HepG2 (cell line): Measurements from ENCODE around the gene DNM1L. TPM values are rescaled to one million over a fixed set of nuclear protein-coding genes. Genes with fewer than 3 reads are reported as not detected.

Experiments
- ATAC-seq: fragments of 200-7000 bp; cut with Tn5 transposase; 3 replicates; pipeline ENCODE4 v1.9.1; 2020; ENCODE audit warnings: mild to moderate bottlenecking, moderate library complexity
- BruUV-seq: library from RNA; stranded (reverse); fragments of 400-500 nt; replicated peaks from 2 replicates; lab custom pipeline; 2021; lab: Mats Ljungman, UMichigan
- CTCF ChIA-PET: fragments of 300-600 bp; formaldehyde crosslinking; extraction: SDS; loops from one replicate; lab custom pipeline; 2021; ENCODE audit warnings: low total read pairs, inconsistent platforms, low intra/inter-chr PET ratio; lab: Yijun Ruan, JAX
- POLR2A ChIA-PET: fragments of 350-600 bp; sonication (Branson Sonifier 250); formaldehyde crosslinking; loops from one replicate; lab custom pipeline; 2020; ENCODE audit warnings: antibody characterized with exemption, inconsistent platforms; lab: Yijun Ruan, JAX
- DNase-seq: peaks from one replicate; pipeline ENCODE4 v3.0.0-alpha.2; 2015; ENCODE audit warnings: low spot score
- FAIRE-seq: peaks from 3 replicates; lab custom pipeline; 2011; peaks lifted over from hg19 to GRCh38; lab: Jason Lieb, UNC
- H2AFZ ChIP-seq: one replicate; pipeline ENCODE4 v1.6.1; 2011; ENCODE audit warnings: low read length, inconsistent platforms
- H3K27ac ChIP-seq: fragments of 300-600 bp; 3 replicates; pipeline ENCODE4 v1.8.0; 2011; ENCODE audit warnings: mixed run types, mild to moderate bottlenecking, mixed read lengths, low read length, inconsistent platforms; ENCODE audit not compliant: insufficient read depth; ENCODE audit errors: extremely low read length
- H3K27me3 ChIP-seq, 2 experiments: fragments of 200-600 bp in 1 of 2; 2 replicates in 1 of 2; 3 replicates in 1 of 2; pipeline versions ENCODE4 v1.6.0 to v1.8.0; 2011; ENCODE audit warnings: low read length in 2 of 2, mild to moderate bottlenecking in 2 of 2, moderate library complexity in 2 of 2, inconsistent platforms in 1 of 2; ENCODE audit not compliant: insufficient read depth in 2 of 2, control insufficient read depth in 1 of 2
- H3K36me3 ChIP-seq, 2 experiments: fragments of 200-600 bp in 1 of 2; replicated peaks in 1 of 2; 2 replicates in 1 of 2; 3 replicates in 1 of 2; pipeline versions ENCODE4 v1.5.1 to v1.8.0; 2011; ENCODE audit warnings: low read length in 2 of 2, inconsistent platforms in 1 of 2; ENCODE audit not compliant: insufficient read depth in 2 of 2, control insufficient read depth in 1 of 2
- H3K4me1 ChIP-seq: 2 replicates; pipeline ENCODE4 v1.5.1; 2012; ENCODE audit warnings: low read length, inconsistent platforms; ENCODE audit not compliant: insufficient read depth
- H3K4me2 ChIP-seq: 2 replicates; pipeline ENCODE4 v1.6.0; 2011; ENCODE audit warnings: low read depth, low read length, inconsistent platforms
- H3K4me3 ChIP-seq, 3 experiments: fragments of 200-600 bp in 1 of 3; sonication (generic), shearing (Covaris generic) in 1 of 3; replicated peaks in 1 of 3; 2 replicates each; pipeline ENCODE4 v1.5.1; 2011 to 2016; ENCODE audit warnings: low read length in 3 of 3, inconsistent platforms in 2 of 3, low read depth in 2 of 3, mild to moderate bottlenecking in 2 of 3, control low read depth in 1 of 3, mixed read lengths in 1 of 3; ENCODE audit not compliant: insufficient read depth in 1 of 3
- H3K79me2 ChIP-seq: one replicate; pipeline ENCODE4 v1.6.1; 2011; ENCODE audit warnings: low read length, inconsistent platforms; ENCODE audit not compliant: insufficient read depth
- H3K9ac ChIP-seq: 2 replicates; pipeline ENCODE4 v1.6.0; 2011; ENCODE audit warnings: mild to moderate bottlenecking, low read depth, low read length, inconsistent platforms; ENCODE audit not compliant: insufficient read depth
- H3K9me3 ChIP-seq: 2 replicates; pipeline ENCODE4 v1.5.1; 2012; ENCODE audit warnings: mild to moderate bottlenecking, low read length
- H4K20me1 ChIP-seq: 2 replicates; pipeline ENCODE4 v1.6.0; 2011; ENCODE audit warnings: inconsistent platforms, mild to moderate bottlenecking, low read length, moderate library complexity; ENCODE audit not compliant: insufficient read depth
- MATR3 ChIP-seq: sonication (generic); formaldehyde crosslinking; IDR thresholded peaks from 2 replicates; pipeline ENCODE4 v1.4.0; 2020; ENCODE audit warnings: missing genetic modification reagents
- PHF21A ChIP-seq: sonication (generic); formaldehyde crosslinking; IDR thresholded peaks from 2 replicates; pipeline ENCODE4 v1.5.0; 2020; ENCODE audit warnings: mild to moderate bottlenecking, missing genetic modification reagents
- RBM22 ChIP-seq: fragments of 200-400 bp; formaldehyde crosslinking; optimal IDR thresholded peaks from 2 replicates; pipeline ENCODE3; 2017; ENCODE audit warnings: mild to moderate bottlenecking, low read length, moderate library complexity
- SIN3B ChIP-seq: fragments of 150-350 bp; IDR thresholded peaks from 2 replicates; pipeline ENCODE4 v1.6.1; 2014; ENCODE audit warnings: low read length
- STAG1 ChIP-seq: sonication (generic); formaldehyde crosslinking; IDR thresholded peaks from 2 replicates; pipeline ENCODE4 v1.4.0; 2020; ENCODE audit warnings: missing genetic modification reagents
- ZFAT ChIP-seq: sonication (generic); formaldehyde crosslinking; conservative IDR thresholded peaks from 2 replicates; pipeline ENCODE4 v1.8.1; 2023; ENCODE audit warnings: missing genetic modification reagents, inconsistent platforms
- ZNF138 ChIP-seq: sonication (generic); formaldehyde crosslinking; IDR thresholded peaks from 2 replicates; pipeline ENCODE4 v1.5.0; 2020; ENCODE audit warnings: mild to moderate bottlenecking, low read depth, missing genetic modification reagents
- ZNF615 ChIP-seq: sonication (generic); formaldehyde crosslinking; IDR thresholded peaks from 2 replicates; pipeline ENCODE4 v1.5.0; 2020; ENCODE audit warnings: mild to moderate bottlenecking, missing genetic modification reagents, borderline replicate concordance
- ZNF781 ChIP-seq: sonication (generic); formaldehyde crosslinking; IDR thresholded peaks from 2 replicates; pipeline ENCODE4 v1.5.1; 2020; ENCODE audit warnings: borderline replicate concordance, mild to moderate bottlenecking, missing genetic modification reagents; ENCODE audit errors: not compliant biosample characterization
- WGBS: methylation state at CpG from one replicate; pipeline ENCODE4 v1.1.6; 2017; ENCODE audit warnings: low lambda C conversion rate; 5-methylcytosine and 5-hydroxymethylcytosine counted together
- in situ Hi-C: cut with HindIII; loops from 2 replicates; pipeline ENCODE4 v1.10.0; 2017; ENCODE audit warnings: low pct_unique_long_range_greater_than_20kb; ENCODE audit not compliant: extremely low pct_ligation_motif_present
- intact Hi-C: fragments of 100-400 bp; cut with micrococcal nuclease; formaldehyde crosslinking; loops from one replicate; pipeline ENCODE4 v1.10.0; 2022; ENCODE audit not compliant: unreplicated experiment
- polyA plus RNA-seq, 8 experiments: library from polyadenylated mRNA; depleted of rRNA in 3 of 8; stranded (reverse) in 7 of 8; unstranded in 1 of 8; fragments of >200 nt; fragmentation: Illumina TruSeq in 4 of 8; extraction: Trizol in 4 of 8; gene quantifications; 2 replicates each; pipeline versions ENCODE4 v1.2.1 to v1.2.3, GENCODE V29; 2011 to 2016; ENCODE audit warnings: low read depth in 4 of 8, missing spikeins in 1 of 8, mixed read lengths in 1 of 8; ENCODE audit not compliant: insufficient read depth in 1 of 8
- total RNA-seq, 5 experiments: library from RNA; depleted of rRNA; stranded (reverse); fragments of >200 nt; fragmentation: Illumina TruSeq; extraction: Trizol; gene quantifications; 2 replicates each; pipeline ENCODE4 v1.2.3, GENCODE V29; 2016; ENCODE audit warnings: low read depth in 1 of 5
- TF ChIP-seq, protein P1 (sequence below): sonication (generic); formaldehyde crosslinking; IDR thresholded peaks from 2 replicates; pipeline ENCODE4 v1.4.0; 2020; ENCODE audit warnings: missing genetic modification reagents, mild to moderate bottlenecking, borderline replicate concordance
- TF ChIP-seq, protein P2 (sequence below): sonication (generic); formaldehyde crosslinking; IDR thresholded peaks from 2 replicates; pipeline ENCODE4 v1.4.0; 2020; ENCODE audit warnings: missing genetic modification reagents; ENCODE audit errors: not compliant biosample characterization
- TF ChIP-seq, protein P3 (sequence below): sonication (generic); formaldehyde crosslinking; IDR thresholded peaks from 2 replicates; pipeline ENCODE4 v1.8.1; 2023; ENCODE audit warnings: mild to moderate bottlenecking, missing genetic modification reagents
- TF ChIP-seq, protein P4 (sequence below): sonication (generic); formaldehyde crosslinking; IDR thresholded peaks from 2 replicates; pipeline ENCODE4 v1.8.0; 2022; ENCODE audit warnings: mild to moderate bottlenecking, missing genetic modification reagents
- TF ChIP-seq, protein P5 (sequence below): sonication (generic); formaldehyde crosslinking; IDR thresholded peaks from 2 replicates; pipeline ENCODE4 v1.4.0; 2020; ENCODE audit warnings: missing genetic modification reagents, borderline replicate concordance

Gene DNM1L
- total and polyA plus RNA-seq, 2 of the 13 experiments (the other 11 are each of a cell fraction or from before 2014, with no cell fraction given), result 35.9 to 65.8 TPM

DNA sequence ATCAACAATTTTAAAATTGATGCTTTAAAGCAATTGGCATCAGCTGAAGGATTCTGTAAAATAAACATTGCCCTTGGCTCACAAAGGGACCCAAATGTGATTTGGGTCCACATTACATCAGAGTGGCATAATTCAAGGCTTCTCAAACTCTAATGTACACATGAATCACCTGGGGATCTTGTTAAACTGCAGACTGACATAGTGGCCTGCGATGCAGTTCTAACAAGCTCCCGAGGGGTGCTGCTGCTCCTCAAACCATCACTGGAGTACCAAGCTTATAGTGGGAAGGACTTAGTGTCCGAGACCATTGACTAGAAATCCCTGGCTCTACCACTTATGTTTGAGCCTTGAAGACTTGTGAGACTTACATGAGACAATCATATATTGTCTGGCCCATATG, 31.8 kb upstream of the DNM1L start (continued):
- TF ChIP-seq, protein P1, sequence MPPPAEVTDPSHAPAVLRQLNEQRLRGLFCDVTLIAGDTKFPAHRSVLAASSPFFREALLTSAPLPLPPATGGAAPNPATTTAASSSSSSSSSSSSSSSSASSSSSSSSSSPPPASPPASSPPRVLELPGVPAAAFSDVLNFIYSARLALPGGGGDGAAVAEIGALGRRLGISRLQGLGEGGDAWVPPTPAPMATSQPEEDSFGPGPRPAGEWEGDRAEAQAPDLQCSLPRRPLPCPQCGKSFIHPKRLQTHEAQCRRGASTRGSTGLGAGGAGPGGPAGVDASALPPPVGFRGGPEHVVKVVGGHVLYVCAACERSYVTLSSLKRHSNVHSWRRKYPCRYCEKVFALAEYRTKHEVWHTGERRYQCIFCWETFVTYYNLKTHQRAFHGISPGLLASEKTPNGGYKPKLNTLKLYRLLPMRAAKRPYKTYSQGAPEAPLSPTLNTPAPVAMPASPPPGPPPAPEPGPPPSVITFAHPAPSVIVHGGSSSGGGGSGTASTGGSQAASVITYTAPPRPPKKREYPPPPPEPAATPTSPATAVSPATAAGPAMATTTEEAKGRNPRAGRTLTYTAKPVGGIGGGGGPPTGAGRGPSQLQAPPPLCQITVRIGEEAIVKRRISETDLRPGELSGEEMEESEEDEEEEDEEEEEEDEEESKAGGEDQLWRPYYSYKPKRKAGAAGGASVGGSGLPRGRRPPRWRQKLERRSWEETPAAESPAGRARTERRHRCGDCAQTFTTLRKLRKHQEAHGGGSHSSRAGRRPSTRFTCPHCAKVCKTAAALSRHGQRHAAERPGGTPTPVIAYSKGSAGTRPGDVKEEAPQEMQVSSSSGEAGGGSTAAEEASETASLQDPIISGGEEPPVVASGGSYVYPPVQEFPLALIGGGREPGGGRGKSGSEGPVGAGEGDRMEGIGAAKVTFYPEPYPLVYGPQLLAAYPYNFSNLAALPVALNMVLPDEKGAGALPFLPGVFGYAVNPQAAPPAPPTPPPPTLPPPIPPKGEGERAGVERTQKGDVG, result no peak
- TF ChIP-seq STAG1 (CRISPR knock-in tag) (no peak), ZFAT (CRISPR knock-in tag) (no peak), PHF21A (no peak), ZNF781 (CRISPR knock-in tag) (no peak), SIN3B (no peak), MATR3 (CRISPR knock-in tag) (no peak)
- TF ChIP-seq, protein P2, sequence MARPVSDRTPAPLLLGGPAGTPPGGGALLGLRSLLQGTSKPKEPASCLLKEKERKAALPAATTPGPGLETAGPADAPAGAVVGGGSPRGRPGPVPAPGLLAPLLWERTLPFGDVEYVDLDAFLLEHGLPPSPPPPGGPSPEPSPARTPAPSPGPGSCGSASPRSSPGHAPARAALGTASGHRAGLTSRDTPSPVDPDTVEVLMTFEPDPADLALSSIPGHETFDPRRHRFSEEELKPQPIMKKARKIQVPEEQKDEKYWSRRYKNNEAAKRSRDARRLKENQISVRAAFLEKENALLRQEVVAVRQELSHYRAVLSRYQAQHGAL, result no peak

DNA sequence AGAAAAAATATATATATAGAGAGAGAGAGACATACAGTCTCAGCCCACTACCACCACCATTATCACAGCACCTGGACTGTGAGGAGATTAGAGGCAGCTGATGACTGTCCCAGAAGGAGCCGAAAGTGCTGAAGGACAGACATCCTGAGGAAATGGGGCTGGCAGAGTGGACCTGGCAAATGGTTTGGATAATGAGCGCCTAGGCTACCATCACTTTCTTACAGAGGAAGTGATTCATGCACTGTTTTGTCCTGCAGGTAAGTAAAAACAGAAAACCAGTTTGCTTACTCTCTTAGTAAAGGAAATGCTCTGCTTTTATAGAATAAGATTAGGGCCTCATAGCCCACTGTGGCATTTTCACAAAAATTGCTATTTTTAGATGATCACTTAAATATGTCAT, 28.6 kb upstream of the DNM1L start:
- no peaks in the 10 kb centered on the region for H3K9me3 ChIP-seq
- no peaks in the 10 kb centered on the region for H3K27me3 ChIP-seq
- H3K36me3 ChIP-seq, result no peaks in the 10 kb centered on the region
- intact Hi-C loops, result no loop called here
- H4K20me1 ChIP-seq, result no peaks in the 10 kb centered on the region
- BruUV-seq, result no TSS peak
- DNase-seq, result no peak
- no peaks in the 10 kb centered on the region for H3K79me2 ChIP-seq
- WGBS, result 57% methylated on average over 2 of the region's 2 CpGs
- no peak overlapping the region for H3K27ac ChIP-seq
- in situ Hi-C loops, result loop anchor here (25.0 kb wide), 1 partner anchor 988 kb away; the partner anchor contains the start of gene ETFBKMT
- CTCF ChIA-PET, result no interaction called here
- no peak overlapping the region for H3K4me3 ChIP-seq
- ATAC-seq, result no peak
- H2AFZ ChIP-seq, result no peak overlapping the region
- H3K9ac ChIP-seq, result no peak overlapping the region
- FAIRE-seq, result no peak
- POLR2A ChIA-PET, result no interaction called here
- H3K4me1 ChIP-seq, result peaks cover 29% of the 10 kb centered on the region
- H3K4me2 ChIP-seq, result no peak overlapping the region
- TF ChIP-seq ZNF615 (CRISPR knock-in tag), result no peak
- TF ChIP-seq RBM22, result no peak
- TF ChIP-seq, protein P3, sequence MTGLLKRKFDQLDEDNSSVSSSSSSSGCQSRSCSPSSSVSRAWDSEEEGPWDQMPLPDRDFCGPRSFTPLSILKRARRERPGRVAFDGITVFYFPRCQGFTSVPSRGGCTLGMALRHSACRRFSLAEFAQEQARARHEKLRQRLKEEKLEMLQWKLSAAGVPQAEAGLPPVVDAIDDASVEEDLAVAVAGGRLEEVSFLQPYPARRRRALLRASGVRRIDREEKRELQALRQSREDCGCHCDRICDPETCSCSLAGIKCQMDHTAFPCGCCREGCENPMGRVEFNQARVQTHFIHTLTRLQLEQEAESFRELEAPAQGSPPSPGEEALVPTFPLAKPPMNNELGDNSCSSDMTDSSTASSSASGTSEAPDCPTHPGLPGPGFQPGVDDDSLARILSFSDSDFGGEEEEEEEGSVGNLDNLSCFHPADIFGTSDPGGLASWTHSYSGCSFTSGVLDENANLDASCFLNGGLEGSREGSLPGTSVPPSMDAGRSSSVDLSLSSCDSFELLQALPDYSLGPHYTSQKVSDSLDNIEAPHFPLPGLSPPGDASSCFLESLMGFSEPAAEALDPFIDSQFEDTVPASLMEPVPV, result no peak
- TF ChIP-seq, protein P4, sequence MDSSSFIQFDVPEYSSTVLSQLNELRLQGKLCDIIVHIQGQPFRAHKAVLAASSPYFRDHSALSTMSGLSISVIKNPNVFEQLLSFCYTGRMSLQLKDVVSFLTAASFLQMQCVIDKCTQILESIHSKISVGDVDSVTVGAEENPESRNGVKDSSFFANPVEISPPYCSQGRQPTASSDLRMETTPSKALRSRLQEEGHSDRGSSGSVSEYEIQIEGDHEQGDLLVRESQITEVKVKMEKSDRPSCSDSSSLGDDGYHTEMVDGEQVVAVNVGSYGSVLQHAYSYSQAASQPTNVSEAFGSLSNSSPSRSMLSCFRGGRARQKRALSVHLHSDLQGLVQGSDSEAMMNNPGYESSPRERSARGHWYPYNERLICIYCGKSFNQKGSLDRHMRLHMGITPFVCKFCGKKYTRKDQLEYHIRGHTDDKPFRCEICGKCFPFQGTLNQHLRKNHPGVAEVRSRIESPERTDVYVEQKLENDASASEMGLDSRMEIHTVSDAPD, result no peak
- no peak for TF ChIP-seq ZNF138
- TF ChIP-seq, protein P5, sequence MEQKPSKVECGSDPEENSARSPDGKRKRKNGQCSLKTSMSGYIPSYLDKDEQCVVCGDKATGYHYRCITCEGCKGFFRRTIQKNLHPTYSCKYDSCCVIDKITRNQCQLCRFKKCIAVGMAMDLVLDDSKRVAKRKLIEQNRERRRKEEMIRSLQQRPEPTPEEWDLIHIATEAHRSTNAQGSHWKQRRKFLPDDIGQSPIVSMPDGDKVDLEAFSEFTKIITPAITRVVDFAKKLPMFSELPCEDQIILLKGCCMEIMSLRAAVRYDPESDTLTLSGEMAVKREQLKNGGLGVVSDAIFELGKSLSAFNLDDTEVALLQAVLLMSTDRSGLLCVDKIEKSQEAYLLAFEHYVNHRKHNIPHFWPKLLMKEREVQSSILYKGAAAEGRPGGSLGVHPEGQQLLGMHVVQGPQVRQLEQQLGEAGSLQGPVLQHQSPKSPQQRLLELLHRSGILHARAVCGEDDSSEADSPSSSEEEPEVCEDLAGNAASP (CRISPR knock-in tag), result no peak
